T47D (cell line): Measurements from ENCODE around the gene CLK1.
A peak's percentile ranks its signal among the peaks of the same experiment; 100 is the strongest.
"Not testable (repeated sequence)": the region's sequence is repeated elsewhere in the genome, so short reads cannot be mapped to it uniquely, and the experiment has no call there.

Experiments used
- DNase-seq, 2 experiments: peaks; one replicate each; pipeline versions ENCODE4 v3.0.0 to v3.0.0-alpha.2; 2011 to 2012; ENCODE audit warnings: low read depth in 1 of 2, low spot score in 1 of 2
- JUND ChIP-seq: IDR thresholded peaks from 2 replicates; pipeline ENCODE4 v1.6.1; 2012; ENCODE audit warnings: low read depth
- in situ Hi-C: cut with HindIII; loops from 2 replicates; pipeline ENCODE4 v1.10.0; 2016; ENCODE audit warnings: low sequenced_read_pairs, low pct_unique_long_range_greater_than_20kb

CLK1 gene

GRCh38 chr2:200864176-200865034, at the start of gene CLK1:
TSS of gene CLK1 (minus strand) at chr2:200864658. CDS start at chr2:200861862, 2,796 bp downstream.
- peak; percentile 66 to 91 for DNase-seq
- TF ChIP-seq JUND, result no peak
- in situ Hi-C loops, result no loop called here

- DNase-seq, result no peak
- no peak for TF ChIP-seq JUND
Observed at GRCh38 chr2:200913654-200914053, 49.2 kb upstream of the CLK1 start.

GRCh38 chr2:200909958-200910357, 45.5 kb upstream of the CLK1 start:
- no peak for DNase-seq
- in situ Hi-C loops, result no loop called here
- no peak for TF ChIP-seq JUND

More at GRCh38 chr2:200913654-200914053, 49.2 kb upstream of the CLK1 start:
- in situ Hi-C loops, result no loop called here

GRCh38 chr2:200905618-200906296, 41.3 kb upstream of the CLK1 start:
- no peak for TF ChIP-seq JUND
- in situ Hi-C loops, result no loop called here
- peak in 1 of 2 experiments; percentile 60 for DNase-seq

GRCh38 chr2:200901459-200902072, 37.1 kb upstream of the CLK1 start:
- no peak for TF ChIP-seq JUND
- peak; percentile 25 to 81 for DNase-seq
- in situ Hi-C loops, result no loop called here

- no peak for TF ChIP-seq JUND
- in situ Hi-C loops, result no loop called here
- DNase-seq, result no peak
Observed at GRCh38 chr2:200899482-200899881, 35.0 kb upstream of the CLK1 start.

- TF ChIP-seq JUND, result no peak
- in situ Hi-C loops, result no loop called here
- DNase-seq, result peak; percentile 50 to 97
Observed at GRCh38 chr2:200888704-200889625, 24.5 kb upstream of the CLK1 start, which contains the start of the genes NIF3L1 and PPIL3. TSS of gene NIF3L1 (plus strand) at chr2:200889371. CDS start at chr2:200891944, 2,573 bp downstream. TSS of gene PPIL3 (minus strand) at chr2:200889077. CDS start at chr2:200887615, 1,462 bp downstream.

- in situ Hi-C loops, DNase-seq: not testable (repeated sequence)
Observed at GRCh38 chr2:200881715-200882249, 17.3 kb upstream of the CLK1 start.

GRCh38 chr2:200878289-200878880, 13.9 kb upstream of the CLK1 start:
- DNase-seq, result no peak
- TF ChIP-seq JUND, result no peak

GRCh38 chr2:200877443-200877842, 13.0 kb upstream of the CLK1 start:
- no peak for DNase-seq
- no peak for TF ChIP-seq JUND
- in situ Hi-C loops, result no loop called here

More at GRCh38 chr2:200878289-200878880, 13.9 kb upstream of the CLK1 start:
- in situ Hi-C loops, result no loop called here

- DNase-seq, result no peak
- TF ChIP-seq JUND, result no peak
- in situ Hi-C loops, result no loop called here
Observed at GRCh38 chr2:200873560-200873959, 9.1 kb upstream of the CLK1 start.

- no peak for TF ChIP-seq JUND
- in situ Hi-C loops, result no loop called here
- DNase-seq, result no peak
Observed at GRCh38 chr2:200871151-200871550, 6.7 kb upstream of the CLK1 start.
